Measurements from ENCODE around the gene OR4K15.
"Not testable (repeated sequence)": the region's sequence is repeated elsewhere in the genome, so short reads cannot be mapped to it uniquely, and the experiment has no call there.

Gene OR4K15, protein sequence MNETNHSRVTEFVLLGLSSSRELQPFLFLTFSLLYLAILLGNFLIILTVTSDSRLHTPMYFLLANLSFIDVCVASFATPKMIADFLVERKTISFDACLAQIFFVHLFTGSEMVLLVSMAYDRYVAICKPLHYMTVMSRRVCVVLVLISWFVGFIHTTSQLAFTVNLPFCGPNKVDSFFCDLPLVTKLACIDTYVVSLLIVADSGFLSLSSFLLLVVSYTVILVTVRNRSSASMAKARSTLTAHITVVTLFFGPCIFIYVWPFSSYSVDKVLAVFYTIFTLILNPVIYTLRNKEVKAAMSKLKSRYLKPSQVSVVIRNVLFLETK

DNA sequence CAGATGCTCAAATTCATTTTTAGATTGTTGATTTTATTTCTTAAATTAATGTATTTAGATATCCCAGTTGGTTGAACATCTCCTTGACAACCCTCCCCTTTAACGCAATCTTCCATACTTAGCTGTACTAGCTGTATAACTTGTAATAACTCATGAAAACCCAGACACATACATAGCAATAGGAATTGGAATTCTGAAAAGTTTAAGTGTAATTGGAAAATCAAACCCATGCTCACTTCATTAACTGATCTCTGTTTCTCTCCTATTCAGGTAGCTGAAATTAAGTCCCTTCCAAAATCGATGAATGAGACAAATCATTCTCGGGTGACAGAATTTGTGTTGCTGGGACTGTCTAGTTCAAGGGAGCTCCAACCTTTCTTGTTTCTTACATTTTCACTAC is at the start of gene OR4K15:
OR4K15 (plus strand) TSS at position 301 of the 400 bp plus-strand sequence; CDS start at position 301, 0 bp downstream.
- Histone ChIP-seq H3K27ac (ENCODE audit: low read length) (no peak within 1 kb of the TSS), H3K27me3 (ENCODE audit: control insufficient read depth in 1 of 2, insufficient read depth in 2 of 2, low read length in 2 of 2) (no peaks in the 10 kb centered on the region), H3K36me3 (ENCODE audit: control insufficient read depth in 2 of 2, insufficient read depth in 2 of 2, low read length in 2 of 2) (no peaks in the 10 kb centered on the region), H3K9me3 (ENCODE audit: control insufficient read depth in 2 of 2, low read length in 2 of 2) (no peaks in the 10 kb centered on the region), H3K4me3 (ENCODE audit: low read length in 2 of 2) (no peak within 1 kb of the TSS), H3K4me1 (ENCODE audit: control insufficient read depth, insufficient read depth, low read length) (no peaks in the 10 kb centered on the region), H3K9ac (ENCODE audit: low read length in 2 of 2) (no peak within 1 kb of the TSS)

DNA sequence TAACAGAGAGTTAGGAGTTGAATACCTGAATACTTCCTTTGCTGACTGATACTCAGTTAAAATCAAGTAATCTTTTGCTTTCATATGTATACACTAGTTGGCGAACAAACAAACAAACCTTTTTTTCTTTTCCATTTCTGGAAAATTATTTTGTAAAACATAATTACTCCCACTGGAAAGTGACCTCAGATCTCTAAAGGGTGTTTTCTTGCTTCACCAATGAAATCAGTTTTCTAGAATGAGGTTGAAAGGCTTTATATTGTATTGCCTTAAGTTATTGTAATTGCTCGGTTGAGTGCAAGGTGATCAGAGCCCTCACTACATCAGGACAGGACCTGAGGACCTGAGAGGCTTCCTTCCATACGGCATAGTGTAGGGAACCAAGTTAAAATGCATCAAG is 44.8 kb upstream of the OR4K15 start, which contains the start of gene OR4K1:
OR4K1 (plus strand) TSS at position 301 of the 400 bp plus-strand sequence. CDS start 4,750 bp downstream, outside the sequence.
- no peaks in the 10 kb centered on the region for H3K36me3 ChIP-seq (ENCODE audit: control insufficient read depth in 2 of 2, insufficient read depth in 2 of 2, low read length in 2 of 2)
- no peaks in the 10 kb centered on the region for H3K27me3 ChIP-seq (ENCODE audit: control insufficient read depth in 1 of 2, insufficient read depth in 2 of 2, low read length in 2 of 2)
- H3K9me3 ChIP-seq (ENCODE audit: control insufficient read depth in 2 of 2, low read length in 2 of 2): peaks cover 0 to 5% of the 10 kb centered on the region in 2 donors
- H3K4me1 ChIP-seq (ENCODE audit: control insufficient read depth, insufficient read depth, low read length): no peaks in the 10 kb centered on the region
- no peak within 1 kb of the TSS for H3K9ac ChIP-seq (ENCODE audit: low read length in 2 of 2)
- no peak within 1 kb of the TSS for H3K27ac ChIP-seq (ENCODE audit: low read length)
- H3K4me3 ChIP-seq (ENCODE audit: low read length in 2 of 2): no peak within 1 kb of the TSS

DNA sequence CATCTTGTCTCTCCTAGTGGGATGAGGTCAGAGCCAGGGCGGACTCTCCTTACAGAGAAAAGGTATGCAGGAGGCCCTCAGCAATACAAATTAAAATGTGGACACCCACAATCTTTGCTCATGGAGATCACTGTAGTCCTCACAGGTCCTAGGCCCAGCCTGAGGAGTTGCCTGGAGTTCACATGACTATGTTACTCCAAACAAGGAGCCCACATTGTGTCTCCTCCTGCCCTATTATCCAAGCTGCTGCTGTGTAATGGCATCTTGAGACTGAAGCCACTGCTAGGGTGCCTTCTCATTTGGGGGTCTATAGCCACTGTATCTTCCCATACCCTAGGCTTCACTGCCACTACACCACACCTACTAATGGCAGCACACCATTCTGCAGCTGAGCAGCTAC is 33.7 kb upstream of the OR4K15 start:
- no peaks in the 10 kb centered on the region for H3K36me3 ChIP-seq (ENCODE audit: control insufficient read depth in 2 of 2, insufficient read depth in 2 of 2, low read length in 2 of 2)
- H3K4me3 ChIP-seq (ENCODE audit: low read length in 2 of 2): no peak overlapping the region
- H3K27me3 ChIP-seq (ENCODE audit: control insufficient read depth in 1 of 2, insufficient read depth in 2 of 2, low read length in 2 of 2): no peaks in the 10 kb centered on the region
- H3K9ac ChIP-seq (ENCODE audit: low read length in 2 of 2): no peak overlapping the region
- no peaks in the 10 kb centered on the region for H3K4me1 ChIP-seq (ENCODE audit: control insufficient read depth, insufficient read depth, low read length)
- no peaks in the 10 kb centered on the region for H3K9me3 ChIP-seq (ENCODE audit: control insufficient read depth in 2 of 2, low read length in 2 of 2)
- H3K27ac ChIP-seq (ENCODE audit: low read length): no peak overlapping the region

DNA sequence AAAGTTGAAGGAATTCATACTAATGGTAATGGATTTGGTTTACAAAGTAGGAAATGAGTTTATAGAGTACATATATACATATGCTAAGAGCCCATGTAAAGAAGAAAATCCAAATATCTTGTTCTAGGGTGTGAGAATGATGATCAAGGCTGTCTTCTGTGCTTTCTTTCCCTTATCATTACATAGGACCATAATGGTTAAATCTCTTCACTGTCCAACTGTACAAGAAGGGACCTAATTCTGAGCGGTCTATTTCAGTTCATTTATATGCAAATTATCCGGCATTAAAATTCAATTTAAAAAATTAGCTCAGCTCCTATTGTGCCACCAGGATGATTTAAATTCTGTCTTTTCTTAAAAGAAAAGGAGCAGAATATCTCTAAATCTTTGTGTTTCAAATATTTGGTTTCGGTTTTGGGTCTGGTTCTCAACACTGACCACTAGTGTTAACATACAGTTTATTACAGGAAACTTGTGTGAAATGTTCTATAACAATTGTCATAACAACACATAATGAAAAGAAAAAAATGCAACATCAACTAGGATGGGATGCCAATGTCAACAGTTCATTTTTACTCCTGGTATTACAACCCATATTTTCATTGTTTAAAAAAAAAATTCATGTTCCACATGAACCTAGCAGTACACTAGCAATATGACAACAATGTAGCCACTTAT is 27.8 kb upstream of the OR4K15 start:
- H3K9ac ChIP-seq (ENCODE audit: low read length in 2 of 2): no peak overlapping the region
- H3K27ac ChIP-seq (ENCODE audit: low read length): no peak overlapping the region
- H3K4me3 ChIP-seq (ENCODE audit: low read length in 2 of 2): no peak overlapping the region
- no peaks in the 10 kb centered on the region for H3K9me3 ChIP-seq (ENCODE audit: control insufficient read depth in 2 of 2, low read length in 2 of 2)
- H3K4me1 ChIP-seq (ENCODE audit: control insufficient read depth, insufficient read depth, low read length): no peaks in the 10 kb centered on the region
- H3K27me3 ChIP-seq (ENCODE audit: control insufficient read depth in 1 of 2, insufficient read depth in 2 of 2, low read length in 2 of 2): no peaks in the 10 kb centered on the region
- H3K36me3 ChIP-seq (ENCODE audit: control insufficient read depth in 2 of 2, insufficient read depth in 2 of 2, low read length in 2 of 2): no peaks in the 10 kb centered on the region

DNA sequence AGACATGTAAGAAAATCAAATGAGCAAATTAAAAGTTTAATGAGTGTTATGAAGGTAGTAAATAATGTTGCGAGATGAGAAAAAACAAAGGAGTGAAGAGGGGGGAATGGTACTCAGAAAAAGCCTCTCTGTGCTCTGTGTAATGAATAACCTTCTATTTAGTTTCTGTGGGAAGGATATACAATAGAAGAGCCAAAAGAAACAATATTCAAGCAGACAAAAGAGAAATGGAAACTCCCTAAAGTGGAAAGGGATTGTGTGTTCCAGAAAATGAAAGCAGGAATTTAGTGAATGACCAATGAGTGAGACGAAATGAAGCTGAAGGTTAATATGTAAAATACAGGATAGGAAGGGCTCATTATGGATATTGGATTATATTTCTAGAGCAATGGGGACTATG is 26.2 kb upstream of the OR4K15 start:
- no peak overlapping the region for H3K9ac ChIP-seq (ENCODE audit: low read length in 2 of 2)
- H3K27me3 ChIP-seq (ENCODE audit: control insufficient read depth in 1 of 2, insufficient read depth in 2 of 2, low read length in 2 of 2): no peaks in the 10 kb centered on the region
- H3K36me3 ChIP-seq (ENCODE audit: control insufficient read depth in 2 of 2, insufficient read depth in 2 of 2, low read length in 2 of 2): no peaks in the 10 kb centered on the region
- no peaks in the 10 kb centered on the region for H3K4me1 ChIP-seq (ENCODE audit: control insufficient read depth, insufficient read depth, low read length)
- no peak overlapping the region for H3K4me3 ChIP-seq (ENCODE audit: low read length in 2 of 2)
- no peaks in the 10 kb centered on the region for H3K9me3 ChIP-seq (ENCODE audit: control insufficient read depth in 2 of 2, low read length in 2 of 2)
- no peak overlapping the region for H3K27ac ChIP-seq (ENCODE audit: low read length)

DNA sequence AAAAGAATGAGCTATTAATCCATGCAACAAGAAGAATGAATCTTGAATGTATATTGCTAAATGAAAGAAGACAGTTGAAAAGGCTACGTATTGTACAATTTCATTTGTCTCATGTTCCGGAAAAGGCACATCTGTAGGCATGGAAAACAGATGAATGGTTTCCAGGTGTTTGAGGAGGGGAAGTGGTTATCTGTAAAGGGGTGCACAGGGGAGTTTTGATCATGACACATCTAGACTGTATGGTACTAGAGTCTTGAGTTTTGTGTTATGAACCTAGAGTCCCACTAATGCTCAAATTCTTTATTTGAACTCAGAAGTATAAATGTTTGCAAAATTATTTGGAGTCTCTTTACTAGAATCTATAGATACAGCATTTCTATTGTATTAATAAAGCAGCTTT is 5.7 kb upstream of the OR4K15 start:
- H3K9ac ChIP-seq (ENCODE audit: low read length in 2 of 2); H3K4me3 ChIP-seq (ENCODE audit: low read length in 2 of 2); H3K36me3 ChIP-seq (ENCODE audit: control insufficient read depth in 2 of 2, insufficient read depth in 2 of 2, low read length in 2 of 2); H3K9me3 ChIP-seq (ENCODE audit: control insufficient read depth in 2 of 2, low read length in 2 of 2); H3K27ac ChIP-seq (ENCODE audit: low read length); H3K27me3 ChIP-seq (ENCODE audit: control insufficient read depth in 1 of 2, insufficient read depth in 2 of 2, low read length in 2 of 2); H3K4me1 ChIP-seq (ENCODE audit: control insufficient read depth, insufficient read depth, low read length): not testable (repeated sequence)

DNA sequence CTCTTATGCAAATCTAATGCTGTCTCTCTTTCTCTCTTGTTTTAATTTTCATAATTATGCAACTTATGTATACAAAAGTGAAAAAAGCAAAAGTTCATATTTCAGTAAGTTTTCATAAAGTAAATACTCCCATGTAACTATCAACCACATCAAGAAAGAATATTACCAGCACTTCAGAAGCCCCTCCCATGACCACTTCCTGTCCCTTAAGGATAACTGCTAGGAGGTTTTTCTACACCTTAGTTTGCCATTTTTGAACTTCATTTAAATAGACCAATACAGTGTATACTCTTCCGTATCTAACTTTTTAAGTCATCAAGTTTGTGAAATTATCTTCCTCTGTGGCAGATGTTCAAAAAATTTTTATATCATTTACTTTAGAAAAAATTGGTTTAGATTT is 547 bp upstream of the OR4K15 start:
- Histone ChIP-seq H3K9me3 (ENCODE audit: control insufficient read depth in 2 of 2, low read length in 2 of 2) (no peaks in the 10 kb centered on the region), H3K27ac (ENCODE audit: low read length) (no peak overlapping the region)

DNA sequence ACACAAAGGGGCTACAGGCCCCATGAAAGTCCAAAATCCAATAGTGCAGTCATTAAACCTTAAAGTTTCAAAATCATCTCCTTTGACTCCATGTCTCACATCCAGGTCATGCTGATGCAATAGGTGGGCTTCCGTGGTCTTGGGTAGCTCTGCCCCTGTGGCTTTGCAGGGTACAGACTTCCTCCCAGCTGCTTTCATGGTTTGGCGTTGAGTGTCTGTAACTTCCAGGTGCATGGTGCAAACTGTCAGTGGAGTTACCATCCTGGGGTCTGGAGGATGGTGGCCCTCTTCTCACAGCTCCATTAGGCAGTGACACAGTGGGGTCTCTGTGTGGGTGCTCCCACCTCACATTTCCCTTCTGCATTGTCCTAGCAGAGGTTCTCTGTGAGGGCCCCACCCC is 18.0 kb downstream of the OR4K15 start:
- no peak overlapping the region for H3K27ac ChIP-seq (ENCODE audit: low read length)
- H3K9me3 ChIP-seq (ENCODE audit: control insufficient read depth in 2 of 2, low read length in 2 of 2): no peaks in the 10 kb centered on the region
- H3K36me3 ChIP-seq (ENCODE audit: control insufficient read depth in 2 of 2, insufficient read depth in 2 of 2, low read length in 2 of 2): no peaks in the 10 kb centered on the region
- H3K27me3 ChIP-seq (ENCODE audit: control insufficient read depth in 1 of 2, insufficient read depth in 2 of 2, low read length in 2 of 2): no peaks in the 10 kb centered on the region
- H3K4me3 ChIP-seq (ENCODE audit: low read length in 2 of 2): no peak overlapping the region
- no peak overlapping the region for H3K9ac ChIP-seq (ENCODE audit: low read length in 2 of 2)
- no peaks in the 10 kb centered on the region for H3K4me1 ChIP-seq (ENCODE audit: control insufficient read depth, insufficient read depth, low read length)

More for the DNA sequence above, 547 bp upstream of the OR4K15 start:
- Histone ChIP-seq H3K36me3 (ENCODE audit: control insufficient read depth in 2 of 2, insufficient read depth in 2 of 2, low read length in 2 of 2) (no peaks in the 10 kb centered on the region), H3K4me1 (ENCODE audit: control insufficient read depth, insufficient read depth, low read length) (no peaks in the 10 kb centered on the region), H3K4me3 (ENCODE audit: low read length in 2 of 2) (no peak overlapping the region), H3K27me3 (ENCODE audit: control insufficient read depth in 1 of 2, insufficient read depth in 2 of 2, low read length in 2 of 2) (no peaks in the 10 kb centered on the region), H3K9ac (ENCODE audit: low read length in 2 of 2) (no peak overlapping the region)

DNA sequence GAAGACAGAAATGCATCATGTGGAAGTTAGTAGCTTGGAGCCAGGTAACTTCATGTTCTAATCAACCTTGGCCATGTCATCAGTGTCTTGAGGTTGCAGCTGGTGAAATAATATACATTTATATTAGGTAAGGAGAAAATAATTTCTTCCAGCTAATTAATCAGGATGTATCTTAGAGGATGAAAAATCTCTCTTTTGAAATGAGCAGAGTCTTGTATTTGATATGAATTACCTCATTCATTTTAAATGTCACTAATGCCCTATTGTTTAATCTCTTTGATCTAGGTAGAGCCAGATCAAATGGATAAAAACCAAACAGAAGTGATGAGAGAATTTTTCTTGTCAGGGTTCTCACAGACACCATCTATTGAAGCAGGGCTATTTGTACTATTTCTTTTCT is 26.5 kb downstream of the OR4K15 start, which contains the start of gene OR4Q2:
OR4Q2 (plus strand) TSS at position 301 of the 400 bp plus-strand sequence.
- Histone ChIP-seq H3K9ac (ENCODE audit: low read length in 2 of 2) (no peak within 1 kb of the TSS), H3K4me3 (ENCODE audit: low read length in 2 of 2) (no peak within 1 kb of the TSS), H3K9me3 (ENCODE audit: control insufficient read depth in 2 of 2, low read length in 2 of 2) (peaks cover 0 to 2% of the 10 kb centered on the region in 2 donors), H3K27me3 (ENCODE audit: control insufficient read depth in 1 of 2, insufficient read depth in 2 of 2, low read length in 2 of 2) (no peaks in the 10 kb centered on the region), H3K27ac (ENCODE audit: low read length) (no peak within 1 kb of the TSS), H3K4me1 (ENCODE audit: control insufficient read depth, insufficient read depth, low read length) (no peaks in the 10 kb centered on the region), H3K36me3 (ENCODE audit: control insufficient read depth in 2 of 2, insufficient read depth in 2 of 2, low read length in 2 of 2) (no peaks in the 10 kb centered on the region)

DNA sequence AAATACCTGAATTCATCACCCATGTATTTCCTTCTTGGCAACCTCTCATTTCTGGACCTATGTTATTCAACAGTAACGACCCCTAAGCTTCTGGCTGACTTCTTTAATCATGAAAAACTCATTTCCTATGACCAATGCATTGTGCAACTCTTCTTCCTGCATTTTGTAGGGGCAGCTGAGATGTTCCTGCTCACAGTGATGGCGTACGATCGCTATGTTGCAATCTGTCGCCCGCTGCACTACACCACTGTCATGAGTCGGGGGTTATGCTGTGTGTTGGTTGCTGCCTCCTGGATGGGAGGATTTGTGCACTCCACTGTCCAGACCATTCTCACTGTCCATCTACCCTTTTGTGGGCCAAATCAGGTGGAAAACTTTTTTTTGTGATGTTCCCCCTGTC is 26.9 kb downstream of the OR4K15 start:
- H3K27me3 ChIP-seq (ENCODE audit: control insufficient read depth in 1 of 2, insufficient read depth in 2 of 2, low read length in 2 of 2): no peaks in the 10 kb centered on the region
- H3K4me3 ChIP-seq (ENCODE audit: low read length in 2 of 2): no peak overlapping the region

DNA sequence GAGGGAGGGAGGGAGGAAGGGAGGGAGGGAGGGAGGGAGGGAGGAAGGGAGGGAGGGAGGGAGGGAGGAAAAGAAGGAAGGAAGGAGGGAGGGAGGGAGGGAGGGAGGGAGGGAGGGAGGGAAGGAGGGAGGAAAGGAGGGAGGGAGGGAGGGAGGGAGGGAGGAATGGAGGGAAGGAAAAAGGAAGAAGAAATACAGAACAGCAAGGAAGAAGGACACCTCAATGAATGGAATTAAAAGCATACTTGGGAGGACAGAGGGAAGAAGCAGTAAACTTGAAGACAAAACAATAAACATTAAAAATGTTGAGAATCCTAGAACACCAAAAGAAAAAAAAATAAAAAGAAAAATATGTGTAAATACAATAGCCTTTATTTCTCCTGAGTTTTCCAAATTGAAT is 32.8 kb downstream of the OR4K15 start:
- no peak overlapping the region for H3K4me3 ChIP-seq (ENCODE audit: low read length in 2 of 2)
- H3K36me3 ChIP-seq (ENCODE audit: control insufficient read depth in 2 of 2, insufficient read depth in 2 of 2, low read length in 2 of 2): no peaks in the 10 kb centered on the region
- H3K9ac ChIP-seq (ENCODE audit: low read length in 2 of 2): no peak overlapping the region
- H3K27ac ChIP-seq (ENCODE audit: low read length): no peak overlapping the region
- H3K9me3 ChIP-seq (ENCODE audit: control insufficient read depth in 2 of 2, low read length in 2 of 2): peaks cover 0 to 2% of the 10 kb centered on the region in 2 donors
- H3K4me1 ChIP-seq (ENCODE audit: control insufficient read depth, insufficient read depth, low read length): no peaks in the 10 kb centered on the region
- no peaks in the 10 kb centered on the region for H3K27me3 ChIP-seq (ENCODE audit: control insufficient read depth in 1 of 2, insufficient read depth in 2 of 2, low read length in 2 of 2)

More for the DNA sequence above, 26.9 kb downstream of the OR4K15 start:
- Histone ChIP-seq H3K9ac (ENCODE audit: low read length in 2 of 2) (no peak overlapping the region), H3K36me3 (ENCODE audit: control insufficient read depth in 2 of 2, insufficient read depth in 2 of 2, low read length in 2 of 2) (no peaks in the 10 kb centered on the region), H3K4me1 (ENCODE audit: control insufficient read depth, insufficient read depth, low read length) (no peaks in the 10 kb centered on the region), H3K9me3 (ENCODE audit: control insufficient read depth in 2 of 2, low read length in 2 of 2) (peaks cover 0 to 2% of the 10 kb centered on the region in 2 donors), H3K27ac (ENCODE audit: low read length) (no peak overlapping the region)

Data from stomach smooth muscle (tissue), 2 donors.